Heart left ventricle (tissue), 16 donors: ENCODE results near the gene ADGRL3. TPM values are rescaled to one million over a fixed set of nuclear protein-coding genes. Genes with fewer than 3 reads are reported as not detected.
A peak's percentile ranks its signal among the peaks of the same experiment; 100 is the strongest.

Experiments used
- ATAC-seq, 4 donors: fragments of 200-7000 bp; cut with Tn5 transposase; one replicate each; pipeline ENCODE4 v1.9.1; 2020 to 2022; ENCODE audit warnings: moderate library complexity in 4 of 4, mild to moderate bottlenecking in 3 of 4, moderate number of reproducible peaks in 1 of 4
- DNase-seq, 5 donors: peaks; one replicate each; pipeline ENCODE4 v3.0.0-alpha.2; 2020
- H3K27ac ChIP-seq, 12 donors: fragments of 200-600 bp; sonication (generic) in 4 of 12; one replicate each; pipeline versions ENCODE4 v1.5.0 to v1.8.0; 2016 to 2022; ENCODE audit warnings: mild to moderate bottlenecking in 2 of 12
- H3K27me3 ChIP-seq, 9 donors: fragments of 200-600 bp; sonication (generic) in 2 of 9; one replicate each; pipeline versions ENCODE4 v1.5.1 to v1.8.0; 2016 to 2022; ENCODE audit warnings: mild to moderate bottlenecking in 3 of 9
- H3K36me3 ChIP-seq, 9 donors: fragments of 200-600 bp; sonication (generic) in 2 of 9; one replicate each; pipeline versions ENCODE4 v1.5.0 to v1.8.0; 2018 to 2022; ENCODE audit warnings: mild to moderate bottlenecking in 2 of 9
- H3K4me1 ChIP-seq, 12 donors: fragments of 200-600 bp; sonication (generic) in 4 of 12; one replicate each; pipeline versions ENCODE4 v1.5.0 to v1.8.0; 2016 to 2022; ENCODE audit warnings: mild to moderate bottlenecking in 3 of 12
- H3K4me3 ChIP-seq, 12 donors: fragments of 200-600 bp; sonication (generic) in 4 of 12; one replicate each; pipeline versions ENCODE4 v1.5.0 to v1.8.0; 2017 to 2022; ENCODE audit warnings: mild to moderate bottlenecking in 9 of 12, moderate library complexity in 4 of 12
- H3K9me3 ChIP-seq, 12 donors: fragments of 200-600 bp; sonication (generic) in 4 of 12; one replicate each; pipeline versions ENCODE4 v1.5.0 to v1.8.0; 2016 to 2022; ENCODE audit warnings: mild to moderate bottlenecking in 1 of 12
- CTCF ChIP-seq, 12 donors: fragments of 200-600 bp; sonication (generic) in 4 of 12; IDR thresholded peaks; one replicate each; pipeline versions ENCODE4 v1.5.0 to v1.8.0; 2018 to 2022; ENCODE audit warnings: antibody characterized with exemption in 12 of 12, mild to moderate bottlenecking in 5 of 12
- POLR2A ChIP-seq, 2 donors: fragments of 450-650 bp; IDR thresholded peaks; one replicate each; pipeline ENCODE4 v1.6.1; 2017; ENCODE audit warnings: antibody characterized with exemption in 2 of 2, mild to moderate bottlenecking in 2 of 2, moderate library complexity in 2 of 2
- WGBS, 4 donors: extraction: QIAGEN DNeasy Blood & Tissue Kit in 2 of 4; methylation state at CpG; one replicate each; pipeline versions ENCODE4 v1.1.5 to v1.1.7; 2013 to 2018; 5-methylcytosine and 5-hydroxymethylcytosine counted together
- intact Hi-C, 10 donors: fragments of 100-400 bp; cut with DNase I; formaldehyde crosslinking; loops; one replicate each; pipeline versions ENCODE4 v1.11.1 to v1.14.2; 2022
- polyA plus RNA-seq, 2 donors: library from polyadenylated mRNA; stranded (reverse); fragments of 200-250 nt; gene quantifications; one replicate each; pipeline ENCODE4 v1.2.3, GENCODE V29; 2013
- total RNA-seq, 9 donors: library from RNA; depleted of rRNA in 2 of 9; stranded (reverse); fragments of >200 nt in 2 of 9; fragmentation: NEBNext Ultra II Directional in 3 of 9; extraction: Animal tissue kit (Norgen Biotek cat#: 25700) in 3 of 9; gene quantifications; one replicate each; pipeline versions ENCODE4 v1.1.0 to v1.2.4, GENCODE V29; 2016 to 2023
- donor health status: ischemic (EF 13 %, LVEDD 7.1; RV severe dilation, severe dysfunction).
- donor health status: healthy with polysubstance abuse.
- donor health status: DM: no; HTN: yes; CAD: no.
- donor health status: DM: no; HTN: no; CAD: no.
- donor health status: ischemic (EF 25% LVEDD 6.9; RV normal size, moderate dysfunction).
- donor health status: ischemic (EF 25% LVEDD 5.7; RV mildly dilated, moderate dysfunction).
- donor health status: healthy.
- donor health status: DM: yes; HTN: yes; CAD: no.
- donor health status: ischemic (EF 35%, LVEDD 5.7; RV mildly dilated, moderate dysfunction).
- donor health status: nonischemic (EF 11% LVEDD 7.7; RV severe dilation, severe dysfunction).
- donor health status: DM: yes; HTN: yes; CAD: no.
- donor health status: PGD.
- donor health status: ischemic (EF 29% LVEDD 5.4; RV normal size, mild dysfunction).
- donor health status: nonischemic (EF 23%, LVEDD 6.1; RV moderate dilation, normal function).

ADGRL3 gene
- total and polyA plus RNA-seq, 11 donors: 0.84 to 24.4 (median 7.6) TPM

GRCh38 chr4:61301271-61301670 is 101.1 kb downstream of the ADGRL3 start:
- intact Hi-C loops: no loop called here
- Histone ChIP-seq H3K4me1 (no peaks in the 10 kb centered on the region), H3K27ac (no peak overlapping the region), H3K27me3 (no peaks in the 10 kb centered on the region), H3K9me3 (no peaks in the 10 kb centered on the region), H3K36me3 (no peaks in the 10 kb centered on the region), H3K4me3 (no peak overlapping the region)
- 64 to 68% (median 66%) methylated on average over 3 of the region's 3 CpGs for WGBS, 4 donors
- TF ChIP-seq CTCF (IDR thresholded peaks at IDR 0.05) (no peak), POLR2A (IDR thresholded peaks at IDR 0.05) (no peak)
- DNase-seq: no peak
- no peak for ATAC-seq

DNA sequence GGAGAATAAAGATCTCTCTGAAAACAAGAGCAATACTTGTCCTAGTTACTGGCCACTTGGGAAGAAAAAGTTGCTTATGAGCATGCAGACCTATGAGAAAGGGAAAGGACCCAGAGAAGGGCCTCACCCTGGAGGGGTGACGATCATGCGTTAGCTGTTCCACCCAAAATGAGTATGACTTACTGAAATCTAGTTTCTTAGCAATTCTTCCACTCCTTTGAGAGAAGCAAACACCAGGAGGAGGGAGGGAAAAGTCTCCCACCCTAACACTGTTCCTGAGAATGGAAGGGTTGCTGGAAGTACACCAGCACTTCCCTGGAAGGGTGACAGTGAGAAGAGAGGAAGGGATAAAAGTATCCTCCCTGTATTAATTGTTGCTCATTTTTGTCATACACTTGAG is 107.9 kb downstream of the ADGRL3 start:
- 81 to 89% (median 87%) methylated on average over 2 of the region's 2 CpGs for WGBS, 4 donors
- no peak for DNase-seq
- H3K4me1 ChIP-seq: no peaks in the 10 kb centered on the region
- intact Hi-C loops: no loop called here
- H3K4me3 ChIP-seq: no peak overlapping the region
- peak; percentile 26 to 62 (median 58) for ATAC-seq
- H3K27ac ChIP-seq: peak overlapping the region in 1 of 12 donors; percentile 1
- TF ChIP-seq CTCF (IDR thresholded peaks at IDR 0.05): no peak
- no peak for TF ChIP-seq POLR2A (IDR thresholded peaks at IDR 0.05)
- no peaks in the 10 kb centered on the region for H3K36me3 ChIP-seq
- no peaks in the 10 kb centered on the region for H3K9me3 ChIP-seq
- no peaks in the 10 kb centered on the region for H3K27me3 ChIP-seq

DNA sequence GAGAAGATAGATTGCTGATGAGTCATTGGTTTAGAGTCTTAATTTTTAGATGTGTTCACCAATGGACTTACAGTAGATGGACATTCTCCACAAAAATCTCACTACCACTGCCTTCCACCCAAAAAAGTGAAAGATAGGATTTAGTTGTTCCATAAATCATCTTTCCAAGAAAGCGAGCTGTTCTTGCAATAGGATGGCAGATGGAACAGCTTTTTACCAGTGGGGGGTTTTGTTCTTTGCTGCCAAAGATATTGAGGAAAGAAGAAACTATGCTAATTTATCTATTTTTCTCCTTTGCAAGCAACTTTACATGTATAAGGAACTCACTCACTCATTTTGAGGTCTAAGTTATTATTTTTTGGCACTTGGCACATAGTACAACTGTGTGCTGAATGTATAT is 109.5 kb downstream of the ADGRL3 start:
- H3K27ac ChIP-seq: no peak overlapping the region
- no peaks in the 10 kb centered on the region for H3K9me3 ChIP-seq
- no peak for DNase-seq
- no peak for TF ChIP-seq POLR2A (IDR thresholded peaks at IDR 0.05)
- TF ChIP-seq CTCF (IDR thresholded peaks at IDR 0.05): no peak
- ATAC-seq: no peak
- no peaks in the 10 kb centered on the region for H3K27me3 ChIP-seq
- 87 to 93% (median 90%) methylated on average over 1 of the region's 1 CpG for whole genome bisulfite sequencing, 4 donors
- intact Hi-C loops: no loop called here
- H3K4me3 ChIP-seq: no peak overlapping the region
- no peaks in the 10 kb centered on the region for H3K36me3 ChIP-seq
- no peaks in the 10 kb centered on the region for H3K4me1 ChIP-seq

DNA sequence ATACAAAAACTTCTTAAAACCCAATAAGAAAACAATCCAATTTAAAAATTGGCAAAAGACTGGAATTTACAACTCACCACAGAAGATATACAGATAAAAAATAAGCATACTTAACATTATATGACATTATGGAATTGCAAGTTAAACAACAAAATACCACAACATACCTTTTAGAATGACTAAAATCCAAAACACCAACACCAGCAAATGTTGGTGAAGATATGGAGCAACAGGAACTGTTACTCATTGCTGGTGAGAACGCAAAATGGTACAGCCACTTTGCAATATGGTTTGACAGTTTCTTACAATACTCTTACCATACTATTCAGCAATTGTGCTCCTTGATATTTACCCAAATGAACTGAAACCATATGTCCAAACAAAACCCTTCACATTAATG is 112.4 kb downstream of the ADGRL3 start:
- WGBS, 4 donors: 90 to 100% (median 94%) methylated on average over 1 of the region's 1 CpG

More for the DNA sequence above, 112.4 kb downstream of the ADGRL3 start:
- Histone ChIP-seq H3K4me1 (no peaks in the 10 kb centered on the region), H3K36me3 (no peaks in the 10 kb centered on the region), H3K27me3 (no peaks in the 10 kb centered on the region), H3K27ac (no peak overlapping the region), H3K9me3 (no peaks in the 10 kb centered on the region), H3K4me3 (no peak overlapping the region)
- DNase-seq (no peak), ATAC-seq (no peak)
- TF ChIP-seq POLR2A (IDR thresholded peaks at IDR 0.05) (no peak), CTCF (IDR thresholded peaks at IDR 0.05) (no peak)
- intact Hi-C loops: no loop called here
